WTC11 (cell line): ENCODE data around the gene ADAMTS15. TPM values are rescaled to one million over a fixed set of nuclear protein-coding genes. Genes with fewer than 3 reads are reported as not detected.

Experiments used
- ATAC-seq: fragments of 200-7000 bp; cut with Tn5 transposase; 2 replicates; pipeline ENCODE4 v1.10.0; 2021; ENCODE audit warnings: mild to moderate bottlenecking, moderate library complexity
- CTCF ChIA-PET: fragments of 300-600 bp; sonication (Branson Sonifier 250); formaldehyde crosslinking; loops from one replicate; lab custom pipeline; 2021; ENCODE audit warnings: antibody characterized with exemption; lab: Charles Lee
- POLR2A ChIA-PET: fragments of 350-600 bp; sonication (Branson Sonifier 250); formaldehyde crosslinking; loops from one replicate; lab custom pipeline; 2021; ENCODE audit warnings: antibody characterized with exemption; lab: Charles Lee
- DNase-seq: peaks from one replicate; pipeline ENCODE4 v3.0.0; 2021; ENCODE audit warnings: low spot score
- H3K27ac Mint-ChIP-seq: 2 replicates; pipeline ENCODE4 v1.8.0; 2021; ENCODE audit warnings: mixed read lengths
- H3K27me3 Mint-ChIP-seq: 2 replicates; pipeline ENCODE4 v1.8.0; 2021; ENCODE audit warnings: low read depth, mild to moderate bottlenecking, moderate library complexity, mixed read lengths
- H3K36me3 Mint-ChIP-seq: 2 replicates; pipeline ENCODE4 v1.8.0; 2021; ENCODE audit warnings: mixed read lengths
- H3K4me1 Mint-ChIP-seq: 2 replicates; pipeline ENCODE4 v1.8.0; 2022; ENCODE audit warnings: mixed read lengths
- H3K4me3 Mint-ChIP-seq: 2 replicates; pipeline ENCODE4 v1.8.0; 2021; ENCODE audit warnings: mild to moderate bottlenecking, moderate library complexity, mixed read lengths
- H3K9me3 Mint-ChIP-seq: 2 replicates; pipeline ENCODE4 v1.8.0; 2021; ENCODE audit warnings: mixed read lengths
- ARID4B ChIP-seq: sonication (generic); formaldehyde crosslinking; IDR thresholded peaks from 2 replicates; pipeline ENCODE4 v1.8.0; 2023; ENCODE audit warnings: missing genetic modification reagents, mild to moderate bottlenecking, borderline replicate concordance
- E2F1 ChIP-seq: sonication (generic); formaldehyde crosslinking; IDR thresholded peaks from 2 replicates; pipeline ENCODE4 v1.8.0; 2022; ENCODE audit warnings: mild to moderate bottlenecking, missing genetic modification reagents
- FOXP1 ChIP-seq: sonication (generic); formaldehyde crosslinking; IDR thresholded peaks from 2 replicates; pipeline ENCODE4 v1.8.0; 2022; ENCODE audit warnings: missing genetic modification reagents, mild to moderate bottlenecking, moderate library complexity, borderline replicate concordance
- HMGXB4 ChIP-seq: sonication (generic); formaldehyde crosslinking; IDR thresholded peaks from 2 replicates; pipeline ENCODE4 v1.8.1; 2023; ENCODE audit warnings: mild to moderate bottlenecking, moderate library complexity, missing genetic modification reagents
- MAX ChIP-seq: sonication (generic); formaldehyde crosslinking; IDR thresholded peaks from 2 replicates; pipeline ENCODE4 v1.8.0; 2022; ENCODE audit warnings: mild to moderate bottlenecking, missing genetic modification reagents
- NR3C1 ChIP-seq: sonication (generic); formaldehyde crosslinking; conservative IDR thresholded peaks from 2 replicates; pipeline ENCODE4 v1.8.1; 2023; ENCODE audit warnings: low read depth, mild to moderate bottlenecking, missing genetic modification reagents
- SP1 ChIP-seq: sonication (generic); formaldehyde crosslinking; conservative IDR thresholded peaks from 2 replicates; pipeline ENCODE4 v1.8.1; 2022; ENCODE audit warnings: missing genetic modification reagents
- TP53 ChIP-seq: sonication (generic); formaldehyde crosslinking; IDR thresholded peaks from 2 replicates; pipeline ENCODE4 v1.8.1; 2023; ENCODE audit warnings: mild to moderate bottlenecking, missing genetic modification reagents
- ZBTB21 ChIP-seq: sonication (generic); formaldehyde crosslinking; IDR thresholded peaks from 2 replicates; pipeline ENCODE4 v1.8.1; 2023; ENCODE audit warnings: mild to moderate bottlenecking, missing genetic modification reagents, borderline replicate concordance
- ZNF263 ChIP-seq: sonication (generic); formaldehyde crosslinking; IDR thresholded peaks from 2 replicates; pipeline ENCODE4 v1.8.1; 2022; ENCODE audit warnings: low read depth, mild to moderate bottlenecking, moderate library complexity, missing genetic modification reagents
- total RNA-seq: library from RNA; stranded (reverse); gene quantifications from 3 replicates; pipeline ENCODE4 v1.2.3, GENCODE V29; 2021

Gene ADAMTS15
- total RNA-seq, 1 experiment from 2014 or later = 3.7 TPM

GRCh38 chr11:130426837-130427341 lies 21.6 kb upstream of the ADAMTS15 start:
- Mint-ChIP-seq H3K4me1 (peaks cover 25% of the 10 kb centered on the region), H3K27me3 (peaks cover 46% of the 10 kb centered on the region), H3K36me3 (no peaks in the 10 kb centered on the region), H3K9me3 (no peaks in the 10 kb centered on the region), H3K27ac (no peak overlapping the region), H3K4me3 (peak overlapping the region; percentile 69)
- CTCF ChIA-PET = interaction anchor here (0.9 to 1.7 kb wide), 3 partner anchors 18 to 214 kb away, joined by 3 to 11 read pairs (median 4); no protein-coding TSS in a partner anchor
- ATAC-seq (no peak), DNase-seq (no peak)
- TF ChIP-seq ZNF263 (CRISPR knock-in tag) (0 out of 2 replicates have a peak, but pooled peaks have one; percentile 3), FOXP1 (CRISPR knock-in tag) (no peak)
- POLR2A ChIA-PET = interaction anchor here (0.6 kb wide), 1 partner anchor 23 kb away, joined by 4 read pairs; no protein-coding TSS in a partner anchor

GRCh38 chr11:130427581-130428315 lies 20.7 kb upstream of the ADAMTS15 start:
- DNase-seq = peak; percentile 60
- TF ChIP-seq NR3C1 (no peak), HMGXB4 (peak; percentile 80; the same call in 1 of the 2 replicates), MAX (peak; percentile 44; the same call in 1 of the 2 replicates), TP53 (peak; percentile 5; the same call in 1 of the 2 replicates), ARID4B (CRISPR knock-in tag) (peak; percentile 53), E2F1 (CRISPR knock-in tag) (no peak), SP1 (CRISPR knock-in tag) (0 out of 2 replicates have a peak, but pooled peaks have one; percentile 38), ZBTB21 (CRISPR knock-in tag) (0 out of 2 replicates have a peak, but pooled peaks have one; percentile 18)
- TF ChIP-seq, all 79 proteins: peak for 6
- peak; percentile 19 for ATAC-seq

More at GRCh38 chr11:130427581-130428315, 20.7 kb upstream of the ADAMTS15 start:
- Mint-ChIP-seq H3K4me1 (peaks cover 25% of the 10 kb centered on the region), H3K9me3 (no peaks in the 10 kb centered on the region), H3K36me3 (no peaks in the 10 kb centered on the region), H3K27ac (no peak overlapping the region), H3K4me3 (peak overlapping the region; percentile 69), H3K27me3 (peaks cover 46% of the 10 kb centered on the region)
- ChIA-PET POLR2A (interaction anchor here (0.6 kb wide), 1 partner anchor 24 kb away, joined by 4 read pairs; no protein-coding TSS in a partner anchor), CTCF (interaction anchor here (0.6 to 9.2 kb wide), 9 partner anchors 18 to 467 kb away, joined by 3 to 152 read pairs (median 4); no protein-coding TSS in a partner anchor)
